Neural cell (in vitro differentiated cells): ENCODE results near the gene DZIP1.

Source experiments
- CTCF ChIP-seq: fragments of 450-650 bp; IDR thresholded peaks from 2 replicates; pipeline ENCODE4 v1.5.1; 2014; ENCODE audit warnings: antibody characterized with exemption, mild to moderate bottlenecking, moderate library complexity; ENCODE audit not compliant: poor library complexity, severe bottlenecking
- POLR2AphosphoS5 ChIP-seq: IDR thresholded peaks from 2 replicates; pipeline ENCODE4 v1.6.1; 2012
- RAD21 ChIP-seq: fragments of 450-650 bp; conservative IDR thresholded peaks from 2 replicates; pipeline ENCODE4 v1.6.1; 2014; ENCODE audit warnings: antibody characterized with exemption, mild to moderate bottlenecking, moderate library complexity

GRCh38 chr13:95536632-95537241, 107.8 kb downstream of the DZIP1 start:
- TF ChIP-seq POLR2AphosphoS5 (no peak), RAD21 (peak; percentile 55), CTCF (peak; percentile 64)
